Measurements from ENCODE around the gene GUCY1A1. TPM values are rescaled to one million over a fixed set of nuclear protein-coding genes. Genes with fewer than 3 reads are reported as not detected.

GUCY1A1 gene
- total RNA-seq, 6 experiments from 2014 or later: 3.7 to 7.8 (median 6.5) TPM

- DNase-seq: no peak
- Histone ChIP-seq H3K4me1 (no peaks in the 10 kb centered on the region), H3K27ac (no peak overlapping the region), H3K9me3 (no peaks in the 10 kb centered on the region), H3K27me3 (no peaks in the 10 kb centered on the region), H3K36me3 (no peaks in the 10 kb centered on the region), H3K4me3 (no peak overlapping the region)
- WGBS (ENCODE audit: insufficient coverage, low coverage, low lambda C conversion rate, missing lambda C conversion rate): 78% methylated on average over 3 of the region's 3 CpGs
- ATAC-seq: no peak
- no peak for TF ChIP-seq POLR2A (IDR thresholded peaks at IDR 0.05)
- TF ChIP-seq CTCF (IDR thresholded peaks at IDR 0.05): no peak
- intact Hi-C loops (cut with DNase I): no loop called here
Measured at GRCh38 chr4:155761047-155761446, 94.4 kb downstream of the GUCY1A1 start.

GRCh38 chr4:155761916-155762315, 95.3 kb downstream of the GUCY1A1 start:
- DNase-seq (no peak), ATAC-seq (no peak)
- Histone ChIP-seq H3K27ac (no peak overlapping the region), H3K27me3 (no peaks in the 10 kb centered on the region), H3K9me3 (no peaks in the 10 kb centered on the region), H3K4me1 (no peaks in the 10 kb centered on the region), H3K36me3 (no peaks in the 10 kb centered on the region), H3K4me3 (no peak overlapping the region)
- TF ChIP-seq CTCF (IDR thresholded peaks at IDR 0.05) (no peak), POLR2A (IDR thresholded peaks at IDR 0.05) (no peak)
- intact Hi-C loops (cut with DNase I): no loop called here

- DNase-seq (no peak), ATAC-seq (no peak)
- no peaks in the 10 kb centered on the region for H3K27me3 ChIP-seq
- no peaks in the 10 kb centered on the region for H3K36me3 ChIP-seq
- no peaks in the 10 kb centered on the region for H3K4me1 ChIP-seq
- intact Hi-C loops (cut with DNase I): no loop called here
- TF ChIP-seq POLR2A (IDR thresholded peaks at IDR 0.05) (no peak), CTCF (IDR thresholded peaks at IDR 0.05) (no peak)
- no peaks in the 10 kb centered on the region for H3K9me3 ChIP-seq
- no peak overlapping the region for H3K4me3 ChIP-seq
- H3K27ac ChIP-seq: no peak overlapping the region
Measured at GRCh38 chr4:155762334-155762733, 95.7 kb downstream of the GUCY1A1 start.

- intact Hi-C loops (cut with DNase I): no loop called here
- 82% methylated on average over 2 of the region's 2 CpGs for WGBS (ENCODE audit: insufficient coverage, low coverage, low lambda C conversion rate, missing lambda C conversion rate)
- no peak overlapping the region for H3K27ac ChIP-seq
- peaks cover 0 to 7% (median 0%) of the 10 kb centered on the region in 4 donors for H3K4me1 ChIP-seq
- H3K27me3 ChIP-seq: no peaks in the 10 kb centered on the region
- H3K4me3 ChIP-seq: no peak overlapping the region
- no peaks in the 10 kb centered on the region for H3K9me3 ChIP-seq
- no peaks in the 10 kb centered on the region for H3K36me3 ChIP-seq
- TF ChIP-seq POLR2A (IDR thresholded peaks at IDR 0.05): no peak
- no peak for TF ChIP-seq CTCF (IDR thresholded peaks at IDR 0.05)
- no peak for ATAC-seq
- no peak for DNase-seq
Measured at GRCh38 chr4:155763551-155763950, 96.9 kb downstream of the GUCY1A1 start.

GRCh38 chr4:155765149-155765548, 98.5 kb downstream of the GUCY1A1 start:
- intact Hi-C loops (cut with DNase I): no loop called here
- ATAC-seq: no peak
- no peaks in the 10 kb centered on the region for H3K27me3 ChIP-seq
- 37% methylated on average over 3 of the region's 3 CpGs for WGBS (ENCODE audit: insufficient coverage, low coverage, low lambda C conversion rate, missing lambda C conversion rate)
- H3K36me3 ChIP-seq: no peaks in the 10 kb centered on the region
- no peak overlapping the region for H3K27ac ChIP-seq
- H3K4me3 ChIP-seq: no peak overlapping the region
- H3K9me3 ChIP-seq: no peaks in the 10 kb centered on the region
- no peak for DNase-seq
- TF ChIP-seq POLR2A (IDR thresholded peaks at IDR 0.05) (no peak), CTCF (IDR thresholded peaks at IDR 0.05) (no peak)
- peaks cover 0 to 17% (median 0%) of the 10 kb centered on the region in 4 donors for H3K4me1 ChIP-seq

Data from right lobe of liver (tissue), 6 donors.